K562 (cell line): ENCODE results near the gene CYRIA. TPM values are rescaled to one million over a fixed set of nuclear protein-coding genes. Genes with fewer than 3 reads are reported as not detected.

Experiments used
- ATAC-seq: fragments of 200-7000 bp; cut with Tn5 transposase; 3 replicates; pipeline ENCODE4 v1.9.1; 2020; ENCODE audit warnings: moderate library complexity
- BruUV-seq: library from RNA; stranded (reverse); fragments of 400-500 nt; replicated peaks from 2 replicates; lab custom pipeline; 2021; lab: Mats Ljungman, UMichigan
- CTCF ChIA-PET: fragments of 300-600 bp; formaldehyde crosslinking; extraction: SDS; loops from one replicate; lab custom pipeline; 2021; ENCODE audit warnings: low intra/inter-chr PET ratio; lab: Yijun Ruan, JAX
- POLR2A ChIA-PET: fragments of 300-600, 350-650 bp; sonication (Branson Sonifier 250); formaldehyde crosslinking; extraction: SDS; loops from one replicate; lab custom pipeline; 2021; ENCODE audit warnings: antibody characterized with exemption, inconsistent platforms; lab: Yijun Ruan, JAX
- DNase-seq, 4 experiments: peaks; one replicate each; pipeline versions ENCODE4 v3.0.0 to v3.0.0-alpha.2; 2011 to 2018; ENCODE audit warnings: low spot score in 3 of 4, mixed read lengths in 3 of 4; ENCODE audit errors: extremely low read depth in 1 of 4
- FAIRE-seq: peaks from 2 replicates; lab custom pipeline; 2011; peaks lifted over from hg19 to GRCh38; lab: Jason Lieb, UNC
- H2AFZ ChIP-seq: 2 replicates; pipeline ENCODE4 v1.6.0; 2011; ENCODE audit warnings: low read depth, low read length, control low read depth, inconsistent platforms
- H3K27ac ChIP-seq: fragments of 200-600 bp; 3 replicates; pipeline ENCODE4 v1.8.0; 2011; ENCODE audit warnings: low read depth, mild to moderate bottlenecking, control low read depth, inconsistent platforms, low read length, moderate library complexity, mixed read lengths; ENCODE audit errors: extremely low read depth
- H3K27me3 ChIP-seq, 2 experiments: fragments of 300-600 bp in 1 of 2; 2 replicates in 1 of 2; 3 replicates in 1 of 2; pipeline versions ENCODE4 v1.6.0 to v1.8.0; 2011; ENCODE audit warnings: inconsistent platforms in 2 of 2, low read length in 2 of 2, mild to moderate bottlenecking in 1 of 2, mixed read lengths in 1 of 2, moderate library complexity in 1 of 2; ENCODE audit not compliant: control insufficient read depth in 2 of 2, insufficient read depth in 2 of 2
- H3K36me3 ChIP-seq: fragments of 300-600 bp; 3 replicates; pipeline ENCODE4 v1.8.0; 2011; ENCODE audit warnings: mild to moderate bottlenecking, low read length, inconsistent platforms; ENCODE audit not compliant: control insufficient read depth, insufficient read depth
- H3K4me1 ChIP-seq, 2 experiments: fragments of 200-600 bp in 1 of 2; replicated peaks in 1 of 2; 2 replicates in 1 of 2; 3 replicates in 1 of 2; pipeline versions ENCODE4 v1.5.1 to v1.8.0; 2011; ENCODE audit warnings: inconsistent platforms in 2 of 2, low read length in 2 of 2, mild to moderate bottlenecking in 1 of 2, mixed read lengths in 1 of 2, moderate library complexity in 1 of 2; ENCODE audit not compliant: control insufficient read depth in 2 of 2, insufficient read depth in 2 of 2
- H3K4me2 ChIP-seq: 2 replicates; pipeline ENCODE4 v1.6.1; 2011; ENCODE audit warnings: low read length, control low read depth, inconsistent platforms, mixed read lengths; ENCODE audit not compliant: insufficient read depth
- H3K4me3 ChIP-seq: fragments of 200-600 bp; sonication (generic), shearing (Covaris generic); 2 replicates; pipeline ENCODE4 v1.5.1; 2016; ENCODE audit warnings: control low read depth, inconsistent platforms
- H3K79me2 ChIP-seq: fragments of 200-600 bp; 3 replicates; pipeline ENCODE4 v1.8.0; 2011; ENCODE audit warnings: low read length, inconsistent platforms; ENCODE audit not compliant: control insufficient read depth, insufficient read depth
- H3K9ac ChIP-seq, 2 experiments: 2 replicates each; pipeline versions ENCODE4 v1.6.0 to v1.6.1; 2011; ENCODE audit warnings: low read depth in 2 of 2, low read length in 2 of 2, control low read depth in 1 of 2, inconsistent platforms in 1 of 2, mild to moderate bottlenecking in 1 of 2, mixed read lengths in 1 of 2; ENCODE audit not compliant: insufficient read depth in 1 of 2
- H3K9me1 ChIP-seq: one replicate; pipeline ENCODE4 v1.6.0; 2011; ENCODE audit warnings: inconsistent platforms, mild to moderate bottlenecking, low read length, moderate library complexity; ENCODE audit not compliant: control insufficient read depth, insufficient read depth
- H3K9me3 ChIP-seq: replicated peaks from 2 replicates; pipeline ENCODE4 v1.5.1; 2011; ENCODE audit warnings: low read depth, low read length, inconsistent platforms; ENCODE audit not compliant: control insufficient read depth, insufficient read depth
- H4K20me1 ChIP-seq: replicated peaks from 2 replicates; pipeline ENCODE4 v1.6.1; 2011; ENCODE audit warnings: low read length, inconsistent platforms, mixed read lengths; ENCODE audit not compliant: control insufficient read depth, insufficient read depth
- DLX4 ChIP-seq: fragments of 250-450 bp; sonication (Bioruptor Pico); IDR thresholded peaks from 2 replicates; pipeline ENCODE4 v1.6.1; 2021; ENCODE audit warnings: mild to moderate bottlenecking
- MTF1 ChIP-seq: fragments of 250-450 bp; sonication (Bioruptor Pico); IDR thresholded peaks from 2 replicates; pipeline ENCODE4 v1.9.0; 2021; ENCODE audit warnings: moderate library complexity, mild to moderate bottlenecking, inconsistent platforms, borderline replicate concordance
- RNF219 ChIP-seq: fragments of 250-450 bp; sonication (Bioruptor Pico); IDR thresholded peaks from 2 replicates; pipeline ENCODE4 v1.5.0; 2022; ENCODE audit warnings: mild to moderate bottlenecking
- ZNF23 ChIP-seq: fragments of 250-450 bp; sonication (Bioruptor Pico); IDR thresholded peaks from 2 replicates; pipeline ENCODE4 v1.4.0; 2020; ENCODE audit warnings: mild to moderate bottlenecking
- ZNF589 ChIP-seq: fragments of 200-800 bp; sonication (Bioruptor generic); IDR thresholded peaks from 2 replicates; pipeline ENCODE4 v1.6.1; 2016; ENCODE audit warnings: low read depth, missing genetic modification characterization, missing compliant biosample characterization
- WGBS: fragments of 100-300 bp; shearing (Covaris generic); methylation state at CpG from one replicate; pipeline ENCODE4 v1.1.6; 2016; ENCODE audit warnings: low coverage, mixed read lengths; ENCODE audit not compliant: insufficient coverage; ENCODE audit errors: missing lambda C conversion rate; 5-methylcytosine and 5-hydroxymethylcytosine counted together
- in situ Hi-C: fragments of 300-500 bp; cut with MboI; formaldehyde crosslinking; loops from 4 replicates; pipeline ENCODE4 v1.15.0; 2018; ENCODE audit warnings: inconsistent platforms, mixed read lengths
- intact Hi-C: fragments of 100-400 bp; cut with micrococcal nuclease; formaldehyde crosslinking; loops from 2 replicates; pipeline ENCODE4 v1.14.2; 2022
- polyA plus RNA-seq, 8 experiments: library from polyadenylated mRNA; depleted of rRNA in 4 of 8; stranded (reverse) in 5 of 8; unstranded in 3 of 8; fragments of >200 nt; fragmentation: Nextera tagmentation in 2 of 8; fragmentation: Illumina TruSeq in 1 of 8; extraction: Ambion mirVana in 2 of 8; extraction: Trizol in 1 of 8; gene quantifications; 2 replicates each; pipeline versions ENCODE4 v1.2.1 to v1.2.3, GENCODE V29; 2011 to 2014; ENCODE audit warnings: inconsistent platforms in 1 of 8, missing spikeins in 1 of 8
- total RNA-seq, 7 experiments: library from RNA; depleted of rRNA in 6 of 7; stranded (reverse); fragments of >200 nt in 6 of 7; fragmentation: Illumina TruSeq in 2 of 7; extraction: Trizol in 2 of 7; gene quantifications; 2 replicates each; pipeline versions ENCODE4 v1.2.1 to v1.2.3, GENCODE V29; 2011 to 2021; ENCODE audit warnings: low replicate concordance in 1 of 7

The CYRIA gene
- total and polyA plus RNA-seq, 9 of the 15 experiments (the other 6 are each of a cell fraction or from before 2014, with no cell fraction given) = 0.84 to 5.6 (median 3.0) TPM

- ATAC-seq (no peak), FAIRE-seq (no peak), DNase-seq (no peak)
- intact Hi-C loops = loop anchor here (5.0 kb wide), 1 partner anchor 34 kb away; no protein-coding TSS in a partner anchor
- Histone ChIP-seq H4K20me1 (no peaks in the 10 kb centered on the region), H3K9me1 (no peaks in the 10 kb centered on the region), H2AFZ (no peak overlapping the region), H3K79me2 (no peaks in the 10 kb centered on the region), H3K27me3 (peaks cover 0 to 17% of the 10 kb centered on the region in 2 experiments; a peak in 4 of 5 replicates), H3K9ac (no peak overlapping the region), H3K9me3 (no peaks in the 10 kb centered on the region), H3K4me3 (0 out of 2 replicates have a peak overlapping the region, but pooled peaks have one; percentile 28), H3K36me3 (no peaks in the 10 kb centered on the region), H3K4me2 (no peak overlapping the region), H3K27ac (no peak overlapping the region), H3K4me1 (peaks cover 16 to 26% of the 10 kb centered on the region in 2 experiments)
- CTCF ChIA-PET = no interaction called here
- in situ Hi-C loops = no loop called here
- BruUV-seq = no TSS peak
- POLR2A ChIA-PET = interaction anchor here (0.6 to 1.1 kb wide), 2 partner anchors 15 to 20 kb away, joined by 3 to 4 read pairs; no protein-coding TSS in a partner anchor
- TF ChIP-seq ZNF589 (CRISPR knock-in tag) (0 out of 2 replicates have a peak, but pooled peaks have one; percentile 41), ZNF23 (no peak), MTF1 (CRISPR knock-in tag) (no peak), DLX4 (CRISPR knock-in tag) (no peak), RNF219 (CRISPR knock-in tag) (no peak)
- WGBS = 51% methylated on average over 7 of the region's 8 CpGs
These were observed 791 bp upstream of the CYRIA start for GRCh38 chr2:16666449-16666801.
